WI38 (cell line): Measurements from ENCODE around the gene DAPK2.

ENCODE experiments used
- H3K4me3 ChIP-seq: 2 replicates; pipeline ENCODE4 v1.5.1; 2011; ENCODE audit warnings: low read depth, mild to moderate bottlenecking, control low read depth, low read length
- CTCF ChIP-seq: IDR thresholded peaks from 2 replicates; pipeline ENCODE4 v1.5.1; 2012; ENCODE audit warnings: low read depth, mild to moderate bottlenecking, control low read depth, low read length

Gene DAPK2

DNA sequence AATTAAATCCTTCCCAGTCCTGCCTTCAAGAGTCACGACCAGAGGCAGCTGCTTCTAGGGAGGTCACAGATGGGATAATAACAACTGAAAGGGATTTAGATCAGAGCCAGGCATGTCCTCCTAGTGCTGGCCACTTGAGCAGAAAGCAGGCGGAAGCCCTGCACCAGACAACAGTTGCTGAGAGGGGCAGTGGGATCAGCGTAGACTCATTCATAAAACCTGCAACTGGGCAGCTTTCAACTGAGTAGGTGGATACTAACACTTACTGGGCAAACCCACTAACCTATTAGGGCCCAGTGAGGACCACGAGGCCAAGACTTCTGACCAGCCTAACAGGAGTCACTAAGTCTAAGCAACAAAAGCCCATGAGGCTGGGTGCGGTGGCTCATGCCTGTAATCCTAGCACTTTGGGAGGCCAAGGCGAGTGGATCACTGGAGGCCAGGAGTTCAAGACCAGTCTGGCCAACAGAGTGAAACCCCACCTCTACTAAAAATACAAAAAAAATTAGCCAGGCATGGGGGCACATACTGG is 67.0 kb downstream of the DAPK2 start:
- no peak overlapping the region for H3K4me3 ChIP-seq
- TF ChIP-seq CTCF, result no peak

- no peak overlapping the region for H3K4me3 ChIP-seq
- TF ChIP-seq CTCF, result no peak
Measured at GRCh38 chr15:63978511-63979261, 67.6 kb downstream of the DAPK2 start.

- no peak for TF ChIP-seq CTCF
- no peak overlapping the region for H3K4me3 ChIP-seq
Measured at GRCh38 chr15:63977119-63977518, 69.2 kb downstream of the DAPK2 start.

GRCh38 chr15:63974021-63974420 is 72.3 kb downstream of the DAPK2 start:
- no peak overlapping the region for H3K4me3 ChIP-seq
- TF ChIP-seq CTCF, result no peak

GRCh38 chr15:63973212-63974009 is 72.9 kb downstream of the DAPK2 start:
- H3K4me3 ChIP-seq, result no peak overlapping the region
- no peak for TF ChIP-seq CTCF

- no peak for TF ChIP-seq CTCF
- no peak overlapping the region for H3K4me3 ChIP-seq
Measured at GRCh38 chr15:63972801-63973200, 73.5 kb downstream of the DAPK2 start.

DNA sequence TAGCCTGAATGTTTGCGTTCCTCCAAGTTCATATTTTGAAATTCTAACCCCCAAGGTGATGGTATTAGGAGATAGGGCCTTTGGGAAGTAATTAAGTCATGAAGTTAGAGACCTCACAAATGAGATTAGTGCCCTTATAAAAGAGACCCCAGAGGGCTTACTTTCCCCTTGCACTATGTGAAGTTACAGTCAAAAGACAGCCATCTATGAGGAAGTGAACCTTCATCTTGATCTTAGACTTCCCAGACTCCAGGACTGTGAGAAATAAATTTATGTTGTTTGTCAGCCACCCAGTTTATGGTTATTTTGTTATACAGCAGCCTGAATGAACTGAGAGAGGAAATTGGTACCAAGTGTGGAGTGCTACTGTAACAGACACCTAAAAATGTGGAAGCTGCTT is 74.4 kb downstream of the DAPK2 start:
- TF ChIP-seq CTCF, result no peak
- H3K4me3 ChIP-seq, result no peak overlapping the region
